HEK293 (cell line): Measurements from ENCODE around the gene CTBP1.
A peak's percentile ranks its signal among the peaks of the same experiment; 100 is the strongest.

ENCODE experiments used
- CTCF ChIA-PET: fragments of 350-600 bp; formaldehyde crosslinking; extraction: SDS; loops from one replicate; lab custom pipeline; 2021; ENCODE audit warnings: antibody characterized with exemption; lab: Yijun Ruan, JAX
- POLR2A ChIA-PET: fragments of 300-600 bp; formaldehyde crosslinking; extraction: SDS; loops from one replicate; lab custom pipeline; 2020; ENCODE audit warnings: antibody characterized with exemption, inconsistent platforms; lab: Yijun Ruan, JAX
- H3K27ac ChIP-seq: fragments of 200-500 bp; sonication (Bioruptor generic); 2 replicates; pipeline ENCODE4 v1.5.1; 2014; ENCODE audit warnings: low read depth, low read length, control low read depth, inconsistent platforms; ENCODE audit errors: extremely low read depth
- H3K36me3 ChIP-seq, 2 experiments: fragments of 200-500 bp in 1 of 2; sonication (Bioruptor generic) in 1 of 2; 1 replicate in 1 of 2; 2 replicates in 1 of 2; pipeline ENCODE4 v1.5.1; 2014 to 2017; ENCODE audit warnings: inconsistent platforms in 2 of 2, low read length in 2 of 2; ENCODE audit not compliant: control insufficient read depth in 2 of 2, insufficient read depth in 1 of 2
- H3K4me1 ChIP-seq: fragments of 200-500 bp; sonication (Bioruptor generic); 2 replicates; pipeline ENCODE4 v1.5.1; 2014; ENCODE audit warnings: mild to moderate bottlenecking, low read length, inconsistent platforms; ENCODE audit not compliant: control insufficient read depth, insufficient read depth
- H3K4me3 ChIP-seq: 2 replicates; pipeline ENCODE4 v1.5.1; 2011; ENCODE audit warnings: low read depth, mild to moderate bottlenecking, control low read depth, low read length, moderate library complexity
- H3K9me3 ChIP-seq: fragments of 200-500 bp; sonication (Bioruptor generic); 2 replicates; pipeline ENCODE4 v1.5.1; 2014; ENCODE audit warnings: low read depth, low read length, inconsistent platforms; ENCODE audit not compliant: control insufficient read depth, insufficient read depth
- BCL11A ChIP-seq: fragments of 450-650 bp; formaldehyde crosslinking; IDR thresholded peaks from 2 replicates; pipeline ENCODE4 v1.5.1; 2016; ENCODE audit warnings: low read depth, missing biosample characterization, missing genetic modification characterization
- INSM2 ChIP-seq: fragments of 450-650 bp; formaldehyde crosslinking; IDR thresholded peaks from 2 replicates; pipeline ENCODE4 v1.5.1; 2016; ENCODE audit warnings: missing biosample characterization, missing genetic modification characterization
- REPIN1 ChIP-seq: fragments of 450-650 bp; formaldehyde crosslinking; IDR thresholded peaks from 2 replicates; pipeline ENCODE4 v1.5.1; 2017; ENCODE audit warnings: missing biosample characterization, missing genetic modification characterization, low read depth
- SCRT1 ChIP-seq: fragments of 450-650 bp; formaldehyde crosslinking; IDR thresholded peaks from 2 replicates; pipeline ENCODE4 v1.5.1; 2016; ENCODE audit warnings: missing biosample characterization, missing genetic modification characterization, borderline replicate concordance
- SETDB1 ChIP-seq: IDR thresholded peaks from one replicate; pipeline ENCODE4 v1.6.1; 2017; ENCODE audit warnings: mild to moderate bottlenecking, low read length, moderate library complexity, mixed read lengths; ENCODE audit not compliant: insufficient read length
- ZBTB17 ChIP-seq: fragments of 450-650 bp; formaldehyde crosslinking; IDR thresholded peaks from 2 replicates; pipeline ENCODE4 v1.5.1; 2016; ENCODE audit warnings: missing biosample characterization, missing genetic modification characterization
- ZEB2 ChIP-seq: fragments of 450-650 bp; formaldehyde crosslinking; IDR thresholded peaks from 2 replicates; pipeline ENCODE4 v1.5.1; 2016; ENCODE audit warnings: missing biosample characterization, missing genetic modification characterization
- ZFP69B ChIP-seq: fragments of 450-650 bp; formaldehyde crosslinking; IDR thresholded peaks from 2 replicates; pipeline ENCODE4 v1.5.1; 2016; ENCODE audit warnings: missing biosample characterization, missing genetic modification characterization
- ZNF184 ChIP-seq: fragments of 450-650 bp; IDR thresholded peaks from 2 replicates; pipeline ENCODE4 v1.5.1; 2018; ENCODE audit warnings: missing biosample characterization, mild to moderate bottlenecking, missing genetic modification characterization
- ZNF2 ChIP-seq: fragments of 450-650 bp; formaldehyde crosslinking; IDR thresholded peaks from 2 replicates; pipeline ENCODE4 v1.5.1; 2016; ENCODE audit warnings: missing biosample characterization, missing genetic modification characterization
- ZNF221 ChIP-seq: fragments of 450-650 bp; formaldehyde crosslinking; IDR thresholded peaks from 2 replicates; pipeline ENCODE4 v1.5.1; 2017; ENCODE audit warnings: missing biosample characterization, missing genetic modification characterization, borderline replicate concordance
- ZNF23 ChIP-seq: fragments of 450-650 bp; formaldehyde crosslinking; IDR thresholded peaks from 2 replicates; pipeline ENCODE4 v1.5.1; 2016; ENCODE audit warnings: missing biosample characterization, missing genetic modification characterization, borderline replicate concordance
- ZNF274 ChIP-seq, 2 experiments: fragments of 200-500 bp in 1 of 2; fragments of 450-650 bp in 1 of 2; sonication (Bioruptor generic) in 1 of 2; formaldehyde crosslinking in 1 of 2; IDR thresholded peaks; 2 replicates each; pipeline versions ENCODE4 v1.5.1 to v1.6.1; 2014 to 2016; ENCODE audit warnings: borderline replicate concordance in 1 of 2, inconsistent platforms in 1 of 2, low read length in 1 of 2, missing biosample characterization in 1 of 2, missing genetic modification characterization in 1 of 2
- ZNF292 ChIP-seq: fragments of 450-650 bp; formaldehyde crosslinking; IDR thresholded peaks from 2 replicates; pipeline ENCODE4 v1.5.1; 2016; ENCODE audit warnings: low read depth, missing biosample characterization, missing genetic modification characterization, borderline replicate concordance
- ZNF341 ChIP-seq: fragments of 450-650 bp; formaldehyde crosslinking; IDR thresholded peaks from 2 replicates; pipeline ENCODE4; 2016; ENCODE audit warnings: low read depth, missing biosample characterization, missing genetic modification characterization
- ZNF521 ChIP-seq: fragments of 450-650 bp; formaldehyde crosslinking; IDR thresholded peaks from 2 replicates; pipeline ENCODE4 v1.5.1; 2017; ENCODE audit warnings: missing biosample characterization, mild to moderate bottlenecking, missing genetic modification characterization
- ZNF585B ChIP-seq: fragments of 450-650 bp; formaldehyde crosslinking; IDR thresholded peaks from 2 replicates; pipeline ENCODE4 v1.5.1; 2016; ENCODE audit warnings: missing biosample characterization, missing genetic modification characterization
- ZNF670 ChIP-seq: fragments of 450-650 bp; formaldehyde crosslinking; IDR thresholded peaks from 2 replicates; pipeline ENCODE4 v1.5.1; 2016; ENCODE audit warnings: missing biosample characterization, missing genetic modification characterization, low read depth
- ZSCAN5A ChIP-seq: fragments of 450-650 bp; formaldehyde crosslinking; IDR thresholded peaks from 2 replicates; pipeline ENCODE4 v1.5.1; 2016; ENCODE audit warnings: missing biosample characterization, missing genetic modification characterization
- TF ChIP-seq, protein P1 (sequence below): sonication (generic); formaldehyde crosslinking; IDR thresholded peaks from 2 replicates; pipeline ENCODE4 v1.8.1; 2022; ENCODE audit warnings: mild to moderate bottlenecking, moderate library complexity, missing genetic modification reagents
- TF ChIP-seq, protein P2 (sequence below): fragments of 450-650 bp; formaldehyde crosslinking; IDR thresholded peaks from 2 replicates; pipeline ENCODE4 v1.5.1; 2016; ENCODE audit warnings: missing biosample characterization, missing genetic modification characterization
- TF ChIP-seq, protein P3 (sequence below): fragments of 450-650 bp; formaldehyde crosslinking; IDR thresholded peaks from 2 replicates; pipeline ENCODE4 v1.5.1; 2016; ENCODE audit warnings: missing biosample characterization, missing genetic modification characterization, borderline replicate concordance

CTBP1 gene

GRCh38 chr4:1298461-1298860 lies 49.5 kb upstream of the CTBP1 start (continued):
- no peak for TF ChIP-seq ZNF670 (tag by site-specific recombination)
- TF ChIP-seq ZBTB17 (tag by site-specific recombination): no peak
- TF ChIP-seq ZNF221 (tag by site-specific recombination): no peak
- no peak for TF ChIP-seq ZFP69B (tag by site-specific recombination)
- no peak for TF ChIP-seq ZNF521 (tag by site-specific recombination)
- no peak for TF ChIP-seq REPIN1 (tag by site-specific recombination)
- no peak for TF ChIP-seq ZNF23 (tag by site-specific recombination)

GRCh38 chr4:1297456-1298325 lies 48.8 kb upstream of the CTBP1 start:
- POLR2A ChIA-PET: no interaction called here

DNA sequence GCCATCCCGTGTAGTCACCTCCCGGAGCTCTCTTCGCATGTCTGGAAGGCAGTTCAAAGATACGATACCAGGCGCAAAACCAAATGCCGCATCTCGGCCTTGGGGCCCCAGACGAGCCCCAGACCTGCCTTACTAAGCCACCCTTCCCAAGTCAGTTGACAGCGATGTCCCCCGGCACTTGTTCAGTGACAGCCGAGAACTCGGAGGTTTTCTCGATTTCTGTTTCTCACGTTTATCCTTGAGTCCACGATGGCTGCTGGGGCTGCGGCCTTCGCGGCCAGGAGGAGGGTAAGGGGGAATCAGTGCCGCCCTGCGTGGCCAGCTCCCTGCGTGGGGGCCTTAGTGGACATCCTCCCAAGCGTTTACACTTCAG lies 48.1 kb upstream of the CTBP1 start:
- Histone ChIP-seq H3K36me3 (peaks cover 0 to 55% of the 10 kb centered on the region in 2 experiments; a peak in 2 of 3 replicates), H3K4me3 (no peak overlapping the region)
- POLR2A ChIA-PET: no interaction called here

More at GRCh38 chr4:1297456-1298325, 48.8 kb upstream of the CTBP1 start:
- CTCF ChIA-PET: no interaction called here
- Histone ChIP-seq H3K4me1 (peaks cover 3% of the 10 kb centered on the region; the same call in 1 of the 2 replicates), H3K4me3 (no peak overlapping the region), H3K36me3 (peaks cover 0 to 49% of the 10 kb centered on the region in 2 experiments; a peak in 2 of 3 replicates), H3K27ac (no peak overlapping the region), H3K9me3 (no peaks in the 10 kb centered on the region)
- TF ChIP-seq ZNF585B (tag by site-specific recombination) (0 out of 2 replicates have a peak, but pooled peaks have one; percentile 22), ZNF2 (no peak)

More for the DNA sequence above, 48.1 kb upstream of the CTBP1 start:
- TF ChIP-seq SETDB1: no peak
- no peak for TF ChIP-seq ZNF184 (tag by site-specific recombination)
- no peak for TF ChIP-seq ZEB2 (tag by site-specific recombination)
- no peak for TF ChIP-seq INSM2
- TF ChIP-seq ZSCAN5A: no peak
- no peak for TF ChIP-seq ZNF341
- no peak for TF ChIP-seq ZNF292 (tag by site-specific recombination)
- TF ChIP-seq, protein P1, sequence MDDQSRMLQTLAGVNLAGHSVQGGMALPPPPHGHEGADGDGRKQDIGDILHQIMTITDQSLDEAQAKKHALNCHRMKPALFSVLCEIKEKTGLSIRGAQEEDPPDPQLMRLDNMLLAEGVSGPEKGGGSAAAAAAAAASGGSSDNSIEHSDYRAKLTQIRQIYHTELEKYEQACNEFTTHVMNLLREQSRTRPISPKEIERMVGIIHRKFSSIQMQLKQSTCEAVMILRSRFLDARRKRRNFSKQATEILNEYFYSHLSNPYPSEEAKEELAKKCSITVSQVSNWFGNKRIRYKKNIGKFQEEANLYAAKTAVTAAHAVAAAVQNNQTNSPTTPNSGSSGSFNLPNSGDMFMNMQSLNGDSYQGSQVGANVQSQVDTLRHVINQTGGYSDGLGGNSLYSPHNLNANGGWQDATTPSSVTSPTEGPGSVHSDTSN (CRISPR knock-in tag): no peak
- TF ChIP-seq, protein P2, sequence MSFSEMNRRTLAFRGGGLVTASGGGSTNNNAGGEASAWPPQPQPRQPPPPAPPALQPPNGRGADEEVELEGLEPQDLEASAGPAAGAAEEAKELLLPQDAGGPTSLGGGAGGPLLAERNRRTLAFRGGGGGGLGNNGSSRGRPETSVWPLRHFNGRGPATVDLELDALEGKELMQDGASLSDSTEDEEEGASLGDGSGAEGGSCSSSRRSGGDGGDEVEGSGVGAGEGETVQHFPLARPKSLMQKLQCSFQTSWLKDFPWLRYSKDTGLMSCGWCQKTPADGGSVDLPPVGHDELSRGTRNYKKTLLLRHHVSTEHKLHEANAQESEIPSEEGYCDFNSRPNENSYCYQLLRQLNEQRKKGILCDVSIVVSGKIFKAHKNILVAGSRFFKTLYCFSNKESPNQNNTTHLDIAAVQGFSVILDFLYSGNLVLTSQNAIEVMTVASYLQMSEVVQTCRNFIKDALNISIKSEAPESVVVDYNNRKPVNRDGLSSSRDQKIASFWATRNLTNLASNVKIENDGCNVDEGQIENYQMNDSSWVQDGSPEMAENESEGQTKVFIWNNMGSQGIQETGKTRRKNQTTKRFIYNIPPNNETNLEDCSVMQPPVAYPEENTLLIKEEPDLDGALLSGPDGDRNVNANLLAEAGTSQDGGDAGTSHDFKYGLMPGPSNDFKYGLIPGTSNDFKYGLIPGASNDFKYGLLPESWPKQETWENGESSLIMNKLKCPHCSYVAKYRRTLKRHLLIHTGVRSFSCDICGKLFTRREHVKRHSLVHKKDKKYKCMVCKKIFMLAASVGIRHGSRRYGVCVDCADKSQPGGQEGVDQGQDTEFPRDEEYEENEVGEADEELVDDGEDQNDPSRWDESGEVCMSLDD: no peak
- no peak for TF ChIP-seq SCRT1
- TF ChIP-seq BCL11A: no peak
- TF ChIP-seq, protein P3, sequence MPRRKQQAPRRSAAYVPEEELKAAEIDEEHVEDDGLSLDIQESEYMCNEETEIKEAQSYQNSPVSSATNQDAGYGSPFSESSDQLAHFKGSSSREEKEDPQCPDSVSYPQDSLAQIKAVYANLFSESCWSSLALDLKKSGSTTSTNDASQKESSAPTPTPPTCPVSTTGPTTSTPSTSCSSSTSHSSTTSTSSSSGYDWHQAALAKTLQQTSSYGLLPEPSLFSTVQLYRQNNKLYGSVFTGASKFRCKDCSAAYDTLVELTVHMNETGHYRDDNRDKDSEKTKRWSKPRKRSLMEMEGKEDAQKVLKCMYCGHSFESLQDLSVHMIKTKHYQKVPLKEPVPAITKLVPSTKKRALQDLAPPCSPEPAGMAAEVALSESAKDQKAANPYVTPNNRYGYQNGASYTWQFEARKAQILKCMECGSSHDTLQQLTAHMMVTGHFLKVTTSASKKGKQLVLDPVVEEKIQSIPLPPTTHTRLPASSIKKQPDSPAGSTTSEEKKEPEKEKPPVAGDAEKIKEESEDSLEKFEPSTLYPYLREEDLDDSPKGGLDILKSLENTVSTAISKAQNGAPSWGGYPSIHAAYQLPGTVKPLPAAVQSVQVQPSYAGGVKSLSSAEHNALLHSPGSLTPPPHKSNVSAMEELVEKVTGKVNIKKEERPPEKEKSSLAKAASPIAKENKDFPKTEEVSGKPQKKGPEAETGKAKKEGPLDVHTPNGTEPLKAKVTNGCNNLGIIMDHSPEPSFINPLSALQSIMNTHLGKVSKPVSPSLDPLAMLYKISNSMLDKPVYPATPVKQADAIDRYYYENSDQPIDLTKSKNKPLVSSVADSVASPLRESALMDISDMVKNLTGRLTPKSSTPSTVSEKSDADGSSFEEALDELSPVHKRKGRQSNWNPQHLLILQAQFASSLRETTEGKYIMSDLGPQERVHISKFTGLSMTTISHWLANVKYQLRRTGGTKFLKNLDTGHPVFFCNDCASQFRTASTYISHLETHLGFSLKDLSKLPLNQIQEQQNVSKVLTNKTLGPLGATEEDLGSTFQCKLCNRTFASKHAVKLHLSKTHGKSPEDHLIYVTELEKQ (tag by site-specific recombination): no peak
- TF ChIP-seq ZNF274 (IDR thresholded peaks at IDR 0.05; ENCODE audit: low read length): no peak
- no peak for TF ChIP-seq ZNF274 (tag by site-specific recombination; IDR thresholded peaks at IDR 0.05; ENCODE audit: borderline replicate concordance)
- Histone ChIP-seq H3K9me3 (no peaks in the 10 kb centered on the region), H3K27ac (no peak overlapping the region), H3K4me1 (peaks cover 3% of the 10 kb centered on the region; the same call in 1 of the 2 replicates)
- CTCF ChIA-PET: no interaction called here
